Hematopoietic multipotent progenitor cell treated with erythropoietin and hydrocortisone succinate and interleukin-3 and kit ligand, for 15 days (in vitro differentiated cells): ENCODE measurements around the gene RNF220.
A peak's percentile ranks its signal among the peaks of the same experiment; 100 is the strongest.
"Not testable (repeated sequence)": the region's sequence is repeated elsewhere in the genome, so short reads cannot be mapped to it uniquely, and the experiment has no call there.

Experiments
- DNase-seq: peaks from one replicate; pipeline ENCODE4 v3.0.0-alpha.2; 2015; ENCODE audit warnings: low spot score

Gene RNF220

DNA sequence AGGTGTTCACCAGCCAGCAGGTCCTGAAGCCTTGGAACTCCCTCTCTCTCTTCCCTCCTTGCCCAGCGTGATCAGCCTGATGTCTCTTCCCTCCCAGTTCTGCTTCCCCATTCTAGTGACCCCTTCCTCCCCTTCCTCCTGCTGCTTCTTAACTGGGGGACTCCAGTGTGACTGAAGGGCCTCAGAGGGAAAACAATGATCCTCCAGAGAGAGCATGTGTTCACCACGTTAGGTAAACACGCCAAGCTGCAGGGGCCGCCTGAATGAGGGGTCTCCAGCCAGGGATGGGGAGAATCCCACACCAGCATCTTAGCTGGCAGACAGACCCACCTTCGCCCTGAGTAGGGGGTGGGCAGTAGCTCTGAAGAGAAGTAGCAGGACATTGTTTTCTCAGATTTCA, 144.5 kb downstream of the RNF220 start:
- no peak for DNase-seq

DNA sequence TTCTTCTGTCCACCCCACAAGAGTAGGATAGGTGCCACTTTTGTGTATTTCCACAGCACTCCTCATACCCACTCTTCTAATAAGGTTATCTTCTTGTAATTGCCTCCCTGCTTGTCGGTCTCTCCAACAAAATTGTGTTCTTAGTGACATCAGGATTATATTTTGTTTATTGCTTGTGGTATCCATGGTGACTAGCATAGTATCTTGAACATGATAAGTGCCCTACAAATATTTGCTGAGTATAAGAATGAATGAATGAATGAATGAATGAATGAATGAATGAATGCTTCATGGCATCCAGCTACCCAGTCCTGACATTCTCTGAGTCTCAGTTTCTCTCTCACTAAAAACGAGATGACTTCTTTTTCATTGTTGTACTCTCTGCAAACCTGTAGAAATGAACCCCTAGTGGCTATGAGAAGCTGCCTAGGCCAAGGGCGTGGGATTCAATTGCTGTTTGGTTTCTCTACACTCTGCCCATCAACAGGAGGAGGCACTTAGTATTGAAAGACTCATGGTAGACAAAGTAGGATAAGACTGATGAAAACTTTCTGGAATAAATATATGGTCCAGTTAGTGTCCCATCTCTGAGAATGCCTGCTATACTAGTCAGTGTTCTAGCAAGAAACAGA, 148.2 kb downstream of the RNF220 start:
- DNase-seq = no peak

DNA sequence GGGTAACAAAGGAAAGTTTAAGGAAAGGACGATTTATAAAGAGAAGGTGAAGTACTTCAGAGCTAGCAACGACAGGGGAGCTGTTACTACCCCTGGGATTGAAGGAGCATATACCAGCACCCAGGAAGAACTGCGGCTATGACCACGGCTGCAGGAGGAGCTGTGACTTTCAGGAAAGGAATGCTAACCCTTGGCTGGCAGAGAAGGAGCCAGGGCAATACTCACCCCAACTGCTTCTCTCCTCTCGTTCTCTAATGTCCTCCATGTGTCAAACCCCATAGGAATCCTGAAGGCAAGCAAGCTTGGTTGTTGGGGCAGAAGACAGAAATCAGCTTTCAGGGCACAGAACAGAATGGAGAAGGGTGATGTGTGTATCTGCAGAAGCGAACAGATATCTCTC, 148.7 kb downstream of the RNF220 start:
- DNase-seq = no peak

DNA sequence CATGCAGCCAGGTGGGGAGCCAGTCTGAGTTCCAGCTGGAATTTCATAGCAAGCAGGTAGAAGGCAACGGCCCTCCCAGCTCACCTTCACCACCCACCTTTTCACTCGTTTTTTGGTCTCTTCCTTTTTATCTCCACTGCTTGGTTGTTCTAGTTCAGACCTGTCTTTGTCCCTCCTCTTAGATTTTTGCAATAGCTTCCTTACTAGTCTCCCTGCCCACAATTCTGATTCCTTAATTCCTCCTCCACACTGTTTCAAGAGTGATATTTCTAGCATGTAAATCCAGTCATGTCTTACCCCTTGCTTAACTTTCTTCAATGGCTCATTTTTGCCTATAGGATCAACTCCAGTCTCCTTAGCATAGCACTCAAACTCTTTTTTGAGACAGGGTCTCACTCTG, 149.7 kb downstream of the RNF220 start:
- DNase-seq = no peak

DNA sequence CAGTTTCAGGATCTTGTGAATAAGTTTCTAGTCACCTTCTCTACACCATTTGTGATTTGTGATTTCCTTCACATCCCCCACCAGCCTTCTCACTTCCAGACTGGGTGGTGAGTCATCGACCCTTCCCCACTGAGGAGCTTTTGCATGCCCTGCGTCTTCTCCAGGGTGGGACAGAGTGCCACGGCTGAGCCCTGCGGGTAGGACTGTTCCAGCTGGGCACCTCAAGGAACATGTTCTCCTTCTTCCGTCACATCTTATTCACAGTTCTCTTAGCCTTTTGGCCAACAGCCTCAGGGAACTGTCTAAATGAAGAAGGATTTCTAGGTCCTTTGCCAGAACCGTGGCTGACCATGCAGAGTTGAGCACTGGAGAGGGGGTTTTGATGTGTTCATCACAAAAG, 152.7 kb downstream of the RNF220 start:
- no peak for DNase-seq

DNA sequence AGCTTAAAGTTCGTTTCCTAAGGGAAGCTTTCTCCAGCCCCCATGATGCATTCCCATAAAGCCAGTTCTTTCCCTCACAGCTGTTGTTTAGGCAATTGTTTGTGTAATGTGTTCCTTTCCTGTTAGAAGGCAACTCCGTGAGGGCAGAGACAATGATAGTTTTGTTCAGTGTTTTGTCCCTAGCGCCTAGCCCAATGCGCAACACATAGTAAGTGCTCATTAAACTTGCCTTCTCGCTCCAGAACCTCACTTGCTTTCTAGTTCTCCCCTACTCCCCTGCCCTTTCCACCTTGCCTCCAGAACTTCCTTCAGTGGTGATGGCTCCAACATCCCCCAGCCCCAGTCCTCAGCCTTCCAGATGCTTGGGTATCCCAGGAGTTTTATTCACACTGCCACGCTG, 153.8 kb downstream of the RNF220 start:
- no peak for DNase-seq

DNA sequence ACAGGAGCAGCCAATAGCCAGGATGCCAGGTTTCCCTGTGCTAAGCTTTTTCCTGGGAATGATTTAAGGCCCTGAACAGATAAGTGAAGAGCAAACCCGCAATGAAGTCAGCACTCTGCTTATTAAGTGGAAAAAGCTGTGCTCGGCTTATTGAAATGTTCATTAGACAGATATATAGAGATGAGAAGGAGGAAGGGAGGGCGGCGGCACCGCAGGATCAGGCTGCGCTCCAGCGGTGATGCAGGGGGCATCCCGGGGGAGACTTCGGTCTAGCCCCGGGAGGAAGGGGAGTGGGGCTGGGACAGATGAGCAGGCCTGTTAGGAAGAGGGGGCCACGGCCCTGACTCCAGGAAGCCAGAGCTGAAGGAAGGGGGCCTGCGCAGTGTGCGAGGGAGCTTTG, 154.3 kb downstream of the RNF220 start:
- DNase-seq = no peak

DNA sequence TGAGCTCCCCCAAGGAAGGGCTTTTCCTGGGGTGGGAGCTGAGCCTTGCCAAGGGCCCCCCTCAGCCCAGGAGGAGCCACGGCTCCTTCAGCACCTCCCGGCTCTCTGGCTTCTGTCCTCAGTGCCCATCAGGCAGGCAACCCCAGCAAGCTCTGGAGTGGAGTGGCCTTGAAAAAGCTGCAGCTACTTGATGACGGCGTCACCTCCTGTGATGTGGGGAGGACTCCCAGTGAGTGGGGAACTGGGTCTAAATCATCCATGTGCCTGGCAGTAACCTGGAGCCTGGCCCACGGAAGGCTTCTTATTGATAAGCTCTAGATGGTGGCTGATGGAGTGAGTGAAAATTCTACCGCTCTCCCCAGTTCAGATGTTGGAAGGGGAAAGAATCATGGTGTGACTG, 154.9 kb downstream of the RNF220 start:
- no peak for DNase-seq

DNA sequence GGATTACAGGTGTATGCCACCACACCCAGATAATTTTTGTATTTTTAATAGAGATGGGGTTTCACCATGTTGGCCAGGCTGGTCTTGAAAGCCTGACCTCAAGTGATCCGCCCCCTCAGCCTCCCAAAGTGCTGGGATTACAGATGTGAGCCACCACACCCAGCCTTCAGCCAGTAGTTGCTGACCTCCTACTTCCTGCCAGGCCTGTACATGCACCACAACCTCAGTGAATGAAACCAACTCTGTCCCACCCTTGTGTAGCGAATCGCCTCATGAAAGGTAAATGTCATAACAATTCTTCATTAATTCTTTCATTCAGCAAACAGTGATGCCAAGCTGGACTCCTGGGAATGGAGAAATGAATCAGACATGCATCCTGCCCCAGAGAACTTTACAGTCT, 155.6 kb downstream of the RNF220 start:
- DNase-seq = not testable (repeated sequence)

DNA sequence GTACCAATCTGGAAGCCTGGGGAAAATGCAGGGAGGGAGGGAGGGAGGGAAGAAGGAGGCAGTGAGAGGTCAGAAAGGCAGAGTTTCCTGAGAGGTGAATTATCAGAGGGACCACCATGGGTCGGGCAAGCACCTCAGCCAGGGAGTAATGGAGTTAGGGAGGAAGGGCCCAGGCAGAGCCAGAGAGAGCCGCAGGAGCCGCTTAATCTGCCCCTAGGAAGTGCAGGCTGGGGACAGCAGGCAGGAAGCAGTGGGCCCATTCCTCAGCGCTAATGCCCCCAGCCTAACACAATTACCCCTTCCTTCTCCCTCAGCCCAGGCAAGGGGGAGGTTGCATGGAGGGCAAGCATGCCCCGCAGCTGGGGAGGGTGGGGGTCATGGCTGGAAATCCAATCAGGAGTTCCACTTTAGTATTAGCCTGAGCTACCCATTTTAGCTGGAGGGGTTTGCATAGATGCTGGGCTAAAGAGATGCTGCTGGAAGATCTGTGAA, 160.2 kb downstream of the RNF220 start:
- DNase-seq = no peak

DNA sequence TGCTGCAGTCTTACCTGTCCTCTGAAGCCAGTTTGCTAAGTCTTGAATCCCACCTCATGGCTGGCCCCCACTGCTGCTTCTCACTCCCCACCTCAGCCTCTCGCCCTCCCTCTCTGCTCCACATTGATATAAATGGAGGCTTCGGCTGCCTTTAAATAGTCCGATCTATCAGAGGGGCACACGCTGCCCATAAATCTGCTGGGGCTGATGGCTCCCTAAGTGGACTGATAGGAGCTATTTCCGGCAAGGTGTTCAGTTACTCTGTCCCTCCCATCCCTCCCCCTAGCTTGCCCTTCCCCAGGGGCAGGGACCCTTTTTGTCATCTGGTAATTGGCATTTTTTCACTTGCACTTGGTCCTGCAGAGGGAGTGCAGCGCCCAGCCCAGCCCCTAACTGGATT, 160.8 kb downstream of the RNF220 start:
- no peak for DNase-seq

DNA sequence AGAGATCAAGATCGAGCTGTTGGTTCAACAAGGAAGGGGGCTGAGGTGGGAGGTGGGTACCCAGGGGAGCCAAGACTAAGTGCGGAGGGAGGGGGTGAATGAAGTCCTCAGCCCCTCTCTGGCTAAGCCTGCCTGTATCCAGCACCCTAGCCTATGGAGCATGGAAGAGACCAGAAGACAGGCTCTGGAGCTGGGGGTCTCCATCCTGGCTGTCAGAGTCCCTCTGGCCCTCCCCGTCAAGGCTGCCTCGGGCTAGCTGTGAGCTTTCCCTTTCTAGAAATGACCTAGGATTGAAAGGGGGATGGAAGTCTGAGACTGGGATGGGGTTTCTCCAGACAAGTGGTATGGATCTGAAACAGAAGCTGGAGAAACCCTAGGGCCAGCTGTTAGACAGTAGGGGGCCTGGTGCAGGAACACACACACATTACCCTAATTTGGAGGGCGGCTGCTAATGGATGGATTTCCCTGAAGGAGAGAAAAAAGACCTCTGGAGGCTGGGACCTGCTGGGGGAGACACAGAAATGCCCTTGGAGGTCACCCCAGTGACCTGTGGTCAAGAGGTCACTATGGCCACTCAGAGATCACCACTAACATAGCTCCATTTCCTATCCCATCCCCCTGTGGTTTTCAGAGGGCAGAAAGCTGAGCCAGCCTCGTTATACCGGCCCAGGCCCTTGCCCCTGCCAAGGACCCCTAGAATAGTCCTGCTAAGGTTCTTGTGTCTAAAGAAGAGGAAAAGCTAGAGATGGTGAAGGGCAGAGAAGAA, 161.4 kb downstream of the RNF220 start:
- DNase-seq = no peak

DNA sequence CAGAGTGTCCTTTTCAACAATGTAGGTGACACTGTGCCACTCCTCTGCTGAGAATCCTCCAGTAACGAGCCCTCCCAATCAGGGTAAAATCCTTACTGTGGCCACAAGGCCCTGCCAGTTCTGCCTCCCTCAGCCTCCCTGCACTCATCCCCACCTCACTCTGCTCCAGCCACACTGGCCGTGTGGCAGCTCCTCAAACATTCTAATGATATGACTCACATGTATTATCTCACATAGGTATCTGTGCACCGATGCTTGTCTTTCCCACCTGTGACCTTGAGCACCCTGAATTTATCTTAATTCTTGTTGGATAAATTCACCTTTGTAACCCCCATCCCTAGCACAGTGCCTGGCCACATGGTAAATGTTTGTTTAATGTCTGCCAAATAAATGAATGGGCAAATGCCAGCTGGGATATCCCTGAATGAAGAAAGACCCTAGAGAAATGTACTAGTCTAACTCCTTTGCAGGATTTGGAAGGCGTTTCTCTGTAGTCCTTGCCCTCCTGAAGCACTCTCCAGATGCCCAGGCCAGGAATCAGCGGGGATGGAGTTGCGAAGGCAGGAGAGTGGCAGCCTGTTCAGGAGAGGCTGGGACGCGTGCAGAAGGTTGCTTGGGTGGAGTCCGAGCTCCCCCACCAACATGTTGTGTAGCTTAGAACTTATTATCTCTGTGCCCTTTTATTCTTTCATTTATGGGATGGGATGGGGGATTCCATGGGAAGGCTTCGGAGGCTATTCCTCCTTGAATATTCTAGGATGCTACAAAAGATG, 163.3 kb downstream of the RNF220 start:
- DNase-seq = no peak

DNA sequence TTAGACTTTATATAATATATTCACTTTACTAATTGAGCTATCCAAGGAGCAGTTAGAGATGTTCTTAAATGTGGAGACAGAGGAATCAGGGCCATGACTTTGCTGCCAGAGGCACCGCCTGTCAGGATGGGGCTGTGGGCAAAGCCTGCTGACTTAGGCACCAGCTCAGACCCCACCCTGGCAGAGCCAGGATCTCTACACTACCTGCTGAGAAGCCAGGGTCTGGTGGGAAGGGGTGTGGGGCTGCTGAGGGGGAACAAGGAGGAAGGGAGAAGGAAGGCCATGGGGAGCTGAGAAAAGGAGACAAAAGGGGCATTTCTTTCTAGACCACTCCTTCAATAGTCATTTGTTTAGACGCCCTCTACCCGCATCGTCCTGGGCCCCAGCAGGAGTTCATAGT, 164.4 kb downstream of the RNF220 start:
- no peak for DNase-seq

DNA sequence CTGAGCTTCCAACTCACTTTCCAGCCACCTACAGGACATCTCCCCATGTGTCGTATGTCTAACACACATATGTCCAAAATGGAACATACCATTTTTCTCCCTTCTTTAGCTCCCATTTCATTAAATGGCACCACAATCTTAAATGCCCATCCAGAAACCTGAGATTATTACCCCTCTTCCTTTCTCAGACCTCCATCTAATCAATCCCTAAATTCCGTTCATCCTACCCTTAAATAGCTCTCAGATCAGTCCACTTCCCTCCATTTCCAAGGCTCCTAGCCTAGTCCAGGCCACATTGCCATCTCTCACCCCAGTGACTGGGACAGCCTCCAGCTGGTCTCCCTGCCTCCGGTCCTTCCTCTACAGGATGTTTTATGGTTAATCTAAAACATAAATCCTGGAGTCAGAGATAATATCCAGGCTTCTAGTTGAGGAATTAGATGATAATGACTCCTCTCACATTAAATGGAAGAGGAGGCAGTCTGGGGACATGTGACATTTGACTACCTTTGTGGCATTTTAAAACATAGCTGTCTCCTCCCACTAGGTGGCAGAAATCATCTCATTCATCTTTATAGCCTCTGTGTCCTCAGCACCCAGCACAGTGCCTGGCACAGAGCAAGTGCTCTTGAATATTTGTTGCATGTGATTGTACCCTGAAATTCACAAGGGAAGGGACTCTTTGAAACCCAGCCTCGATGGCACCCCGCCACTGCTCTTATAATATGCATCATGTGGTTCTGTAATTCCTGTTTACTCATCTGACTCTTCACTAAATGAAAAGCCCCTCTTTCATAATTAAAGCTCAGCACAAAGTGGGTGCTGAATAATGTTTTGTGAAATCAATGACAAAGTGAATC, 166.9 kb downstream of the RNF220 start:
- peak; percentile 61 for DNase-seq

DNA sequence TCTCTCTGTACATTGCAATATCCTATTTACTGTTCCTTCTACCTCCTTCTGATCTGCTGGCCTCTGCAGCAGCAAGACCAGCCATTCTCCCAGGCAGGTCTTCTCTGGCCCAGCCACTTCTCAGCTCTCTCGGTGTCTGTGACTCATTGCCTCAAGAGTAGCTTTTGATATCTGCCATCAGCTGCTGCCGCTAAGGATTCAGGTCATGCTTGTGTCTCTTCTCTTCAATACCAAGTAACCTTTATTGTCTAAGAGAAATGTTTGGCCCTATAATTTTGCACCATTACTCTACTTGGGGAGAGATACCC, 167.5 kb downstream of the RNF220 start:
- DNase-seq = no peak

DNA sequence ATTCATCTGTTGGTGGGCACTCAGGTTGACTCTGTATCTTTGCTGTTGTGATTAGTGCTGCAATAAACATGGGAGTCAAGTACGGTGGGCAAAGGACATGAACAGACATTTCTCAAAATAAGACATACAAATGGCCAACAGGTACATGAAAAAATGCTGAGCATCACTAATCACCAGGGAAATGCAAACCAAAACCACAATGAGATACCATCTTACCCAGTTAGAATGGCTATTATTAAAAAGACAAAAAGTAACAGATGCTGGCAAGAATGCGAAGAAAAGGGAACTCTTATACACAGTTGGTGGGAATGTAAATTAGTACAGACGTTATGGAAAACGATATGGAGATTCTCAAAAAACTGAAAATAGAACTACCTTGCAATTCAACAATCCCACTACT, 170.3 kb downstream of the RNF220 start:
- no peak for DNase-seq

DNA sequence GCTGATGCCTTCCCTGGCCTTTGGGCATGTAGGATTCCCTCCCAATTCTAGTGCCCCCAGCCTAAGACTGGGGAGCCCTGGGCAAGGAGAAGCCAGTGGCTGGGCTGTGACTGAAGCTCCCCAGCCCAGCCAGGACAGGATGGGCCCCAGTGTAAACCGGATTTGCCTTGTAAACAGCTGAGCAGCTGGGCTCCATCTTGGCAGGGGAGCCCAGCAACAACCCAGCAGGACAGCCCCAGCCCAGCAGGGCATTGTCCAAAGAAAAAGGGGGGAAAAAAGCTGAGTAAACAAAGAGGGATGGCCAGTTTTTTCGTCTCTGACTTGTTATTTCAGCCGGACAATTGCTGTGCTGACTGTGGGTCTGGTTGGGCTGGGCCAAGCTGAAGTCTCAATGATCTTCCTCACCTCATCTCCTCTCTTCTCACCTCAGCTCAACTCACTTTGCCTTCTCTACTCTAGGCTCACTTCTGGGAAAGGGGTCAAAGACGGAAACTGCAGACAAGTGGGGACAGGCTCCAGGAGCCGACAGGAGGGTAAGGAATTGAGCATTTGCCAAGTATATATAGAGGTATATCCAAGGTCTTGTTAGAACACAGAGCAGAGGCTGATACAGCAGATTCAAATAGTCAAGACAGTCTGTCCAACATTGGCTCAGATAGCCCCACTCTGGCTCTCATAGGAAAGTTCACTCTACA, 171.5 kb downstream of the RNF220 start:
- DNase-seq = no peak

DNA sequence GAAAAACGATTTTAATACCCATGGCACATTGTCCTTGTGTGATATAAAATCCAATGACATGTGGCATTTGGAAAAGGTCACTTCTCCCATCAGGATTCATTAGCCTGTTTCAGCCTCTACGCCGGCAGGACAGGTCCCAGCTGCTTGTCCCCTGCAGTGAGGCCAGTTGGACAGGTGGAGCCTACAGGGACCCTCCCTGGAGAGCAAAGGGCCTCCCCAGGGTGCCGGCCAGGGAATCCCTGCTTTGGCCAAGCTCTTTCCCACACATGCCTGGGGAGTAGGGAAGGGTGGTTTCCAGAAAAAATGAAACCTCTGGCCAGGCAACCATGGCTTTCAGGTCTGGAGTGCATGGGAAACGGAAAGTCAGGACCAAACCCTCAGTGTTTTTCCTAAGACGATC, 176.2 kb downstream of the RNF220 start:
- DNase-seq = no peak

DNA sequence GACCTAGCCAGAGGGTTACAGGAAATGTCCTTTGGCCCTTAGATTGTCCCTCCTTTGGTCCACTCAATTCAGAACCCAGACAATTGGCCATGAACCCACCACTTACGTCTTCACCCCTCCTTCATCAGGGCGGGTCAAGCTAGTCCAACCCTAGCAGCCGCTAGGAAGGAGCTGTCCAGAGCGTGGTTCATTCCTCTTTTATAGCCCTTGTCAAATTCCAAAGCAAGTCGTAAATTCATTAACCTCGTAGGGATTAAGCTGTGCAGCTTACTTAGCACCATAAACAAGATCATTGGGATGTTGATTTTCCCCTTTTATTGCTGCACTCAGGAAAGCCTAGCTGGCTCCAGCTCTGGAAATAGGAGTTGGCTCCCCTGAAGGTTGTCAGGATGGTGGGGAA, 179.1 kb downstream of the RNF220 start:
- DNase-seq = no peak

DNA sequence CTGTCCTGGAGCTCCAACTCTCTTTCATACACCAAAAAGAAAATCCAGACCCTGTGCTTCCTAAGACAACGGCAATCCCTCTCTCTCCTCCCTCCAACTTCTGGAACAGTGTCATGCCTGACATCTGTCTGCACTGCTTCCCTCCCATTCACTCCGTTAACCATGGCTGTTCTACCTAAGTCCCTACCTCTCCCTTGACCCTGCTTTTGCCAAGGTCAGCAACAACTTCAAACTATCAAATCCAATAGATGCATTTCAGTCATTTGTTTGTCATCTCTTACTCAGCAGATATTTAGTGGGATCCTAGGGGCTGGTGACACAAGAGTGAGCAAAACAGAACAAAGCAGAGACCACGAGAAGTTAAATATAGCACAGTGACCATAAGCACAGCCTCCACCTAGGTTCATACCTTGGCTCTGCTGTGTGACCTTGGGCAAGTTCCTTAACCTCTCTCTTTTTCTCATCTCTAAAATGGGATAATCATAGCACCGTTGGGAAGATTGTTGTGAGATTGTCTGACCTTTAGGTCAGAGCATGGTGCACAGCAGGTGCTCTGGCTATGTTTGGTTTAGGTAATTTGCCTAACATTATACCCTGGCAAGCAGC, 180.4 kb downstream of the RNF220 start:
- DNase-seq = no peak
